OCI-LY1 (cell line): ENCODE results near the gene ZCCHC14.
"Not testable (repeated sequence)": the region's sequence is repeated elsewhere in the genome, so short reads cannot be mapped to it uniquely, and the experiment has no call there.

ENCODE experiments used
- CTCF ChIP-seq: fragments of 200-600 bp; sonication (generic), shearing (Covaris generic); IDR thresholded peaks from 2 replicates; pipeline ENCODE4 v1.5.1; 2017; ENCODE audit warnings: mild to moderate bottlenecking, antibody characterized with exemption, low read length, moderate library complexity, mixed read lengths
- EZH2 ChIP-seq: fragments of 200-600 bp; sonication (generic), shearing (Covaris generic); IDR thresholded peaks from 2 replicates; pipeline ENCODE4 v1.8.0; 2017; ENCODE audit warnings: borderline replicate concordance, mixed run types, mild to moderate bottlenecking, antibody characterized with exemption, low read length, moderate library complexity, mixed read lengths

- TF ChIP-seq CTCF, EZH2: not testable (repeated sequence)
Observed at GRCh38 chr16:87389914-87390313, 102.9 kb downstream of the ZCCHC14 start.
